DOHH2 (cell line): Measurements from ENCODE around the gene GRIN2A.

ENCODE experiments used
- EZH2phosphoT487 ChIP-seq: fragments of 200-600 bp; sonication (generic); IDR thresholded peaks from 2 replicates; pipeline ENCODE4 v1.6.1; 2017; ENCODE audit warnings: borderline replicate concordance, mild to moderate bottlenecking, antibody characterized with exemption, low read length, moderate library complexity, mixed read lengths
- TF ChIP-seq, protein P1 (sequence below): fragments of 200-600 bp; sonication (generic); IDR thresholded peaks from one replicate; pipeline ENCODE4 v1.5.1; 2014; ENCODE audit warnings: antibody characterized with exemption, mild to moderate bottlenecking, low read depth, low read length; ENCODE audit not compliant: poor library complexity, severe bottlenecking

DNA sequence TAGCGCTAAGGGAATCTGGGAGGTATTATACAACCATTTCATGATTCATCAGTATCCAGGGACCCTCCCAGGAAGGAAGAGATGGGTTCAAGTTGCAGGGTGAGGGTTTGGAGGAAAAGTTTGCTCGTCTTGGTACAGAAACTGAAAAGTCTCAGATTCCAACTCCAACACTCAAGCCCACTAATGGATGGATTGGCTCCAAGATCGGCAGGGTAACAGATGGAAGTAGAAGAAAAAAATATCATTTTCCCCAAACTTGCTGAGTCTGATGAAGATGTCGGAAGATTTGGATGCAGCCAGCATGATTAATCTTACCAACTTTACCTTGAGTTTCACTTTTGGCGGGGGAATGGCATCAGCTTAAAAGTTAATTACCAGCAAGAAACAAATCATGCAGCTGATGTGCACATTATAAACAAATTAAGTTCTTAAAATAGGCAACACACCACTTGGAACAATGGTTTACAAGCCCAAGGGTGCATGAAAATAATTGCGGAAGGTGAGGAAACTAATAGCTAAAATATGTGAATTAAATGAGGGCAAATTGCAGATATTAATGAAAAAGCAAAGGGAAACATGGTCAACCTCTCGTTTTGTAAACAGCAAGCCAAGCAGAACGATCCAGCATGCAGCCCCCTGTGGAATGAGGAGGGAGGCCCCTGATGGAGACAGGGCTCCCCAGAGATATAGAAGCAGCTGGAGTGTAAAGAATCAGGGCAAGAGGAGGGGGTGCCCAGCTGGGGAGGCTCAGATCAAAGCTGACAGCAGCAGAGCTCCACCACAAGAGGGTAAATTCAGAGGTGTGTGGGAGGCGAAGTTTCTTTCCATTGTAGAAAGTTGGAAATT lies 44.1 kb upstream of the GRIN2A start:
- TF ChIP-seq, protein P1, sequence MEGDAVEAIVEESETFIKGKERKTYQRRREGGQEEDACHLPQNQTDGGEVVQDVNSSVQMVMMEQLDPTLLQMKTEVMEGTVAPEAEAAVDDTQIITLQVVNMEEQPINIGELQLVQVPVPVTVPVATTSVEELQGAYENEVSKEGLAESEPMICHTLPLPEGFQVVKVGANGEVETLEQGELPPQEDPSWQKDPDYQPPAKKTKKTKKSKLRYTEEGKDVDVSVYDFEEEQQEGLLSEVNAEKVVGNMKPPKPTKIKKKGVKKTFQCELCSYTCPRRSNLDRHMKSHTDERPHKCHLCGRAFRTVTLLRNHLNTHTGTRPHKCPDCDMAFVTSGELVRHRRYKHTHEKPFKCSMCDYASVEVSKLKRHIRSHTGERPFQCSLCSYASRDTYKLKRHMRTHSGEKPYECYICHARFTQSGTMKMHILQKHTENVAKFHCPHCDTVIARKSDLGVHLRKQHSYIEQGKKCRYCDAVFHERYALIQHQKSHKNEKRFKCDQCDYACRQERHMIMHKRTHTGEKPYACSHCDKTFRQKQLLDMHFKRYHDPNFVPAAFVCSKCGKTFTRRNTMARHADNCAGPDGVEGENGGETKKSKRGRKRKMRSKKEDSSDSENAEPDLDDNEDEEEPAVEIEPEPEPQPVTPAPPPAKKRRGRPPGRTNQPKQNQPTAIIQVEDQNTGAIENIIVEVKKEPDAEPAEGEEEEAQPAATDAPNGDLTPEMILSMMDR: no peak
- no peak for TF ChIP-seq EZH2phosphoT487
